Left lobe of liver (tissue), 2 donors: ENCODE results near the gene HSF2BP. TPM values are rescaled to one million over a fixed set of nuclear protein-coding genes. Genes with fewer than 3 reads are reported as not detected.
"Not testable (repeated sequence)": the region's sequence is repeated elsewhere in the genome, so short reads cannot be mapped to it uniquely, and the experiment has no call there.

Experiments
- ATAC-seq: fragments of 200-7000 bp; cut with Tn5 transposase; one replicate; pipeline ENCODE4 v1.9.1; 2020; ENCODE audit warnings: mild to moderate bottlenecking, moderate library complexity
- DNase-seq: peaks from one replicate; pipeline ENCODE4 v3.0.0-alpha.2; 2020; ENCODE audit warnings: low spot score
- total RNA-seq: library from RNA; stranded (reverse); gene quantifications from one replicate; pipeline ENCODE4 v1.2.1, GENCODE V29; 2021
- donor health status: DM: no; HTN: no; CAD: no; lungs with moderate emphysema.
- donor health status: DM: no; HTN: yes; CAD: no.

HSF2BP gene
- total RNA-seq: 0.20 TPM

DNA sequence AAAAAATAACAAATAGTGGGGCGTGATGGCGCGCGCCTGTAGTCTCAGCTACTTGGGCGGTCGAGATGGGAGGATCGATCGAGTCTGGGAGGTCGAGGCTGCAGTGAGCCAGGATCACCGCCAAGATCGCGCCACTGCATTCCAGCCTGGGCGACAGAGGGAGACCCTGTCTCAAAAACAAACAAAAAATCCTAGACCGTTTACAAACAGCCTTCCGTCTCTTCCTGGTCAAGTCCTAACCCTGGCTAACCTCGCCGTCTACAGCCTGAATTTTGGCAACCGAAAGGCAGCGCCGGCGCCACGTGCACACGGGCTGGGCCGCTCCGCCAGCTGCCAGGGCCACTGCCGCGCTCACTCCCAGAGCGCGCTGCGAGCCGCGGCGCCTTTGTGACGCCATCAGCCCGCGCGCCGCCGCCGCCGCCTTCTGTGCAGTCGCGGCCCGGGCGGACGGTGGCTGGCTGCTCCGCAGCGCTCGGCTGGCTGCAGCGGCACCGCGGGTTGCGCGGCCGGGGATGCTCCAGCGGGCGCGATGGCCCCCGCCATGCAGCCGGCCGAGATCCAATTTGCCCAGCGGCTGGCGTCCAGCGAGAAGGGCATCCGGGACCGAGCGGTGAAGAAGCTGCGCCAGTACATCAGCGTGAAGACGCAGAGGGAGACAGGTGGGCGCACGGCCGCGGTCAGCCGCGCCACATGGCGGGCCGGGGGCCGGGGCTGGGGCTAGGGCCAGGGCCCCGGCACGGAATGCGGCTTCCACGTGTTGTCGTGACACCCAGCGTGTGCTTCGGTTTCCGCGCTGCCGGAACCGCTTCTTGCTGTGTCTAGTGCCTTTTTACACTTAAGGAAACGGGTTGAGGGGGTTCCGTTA is at the start of gene HSF2BP, which contains the start of gene RRP1B:
TSS of gene HSF2BP (minus strand) at position 353 of the 865 bp plus-strand sequence. CDS start 1,392 bp downstream, outside the sequence.
TSS of gene RRP1B (plus strand) at position 425 of the 865 bp plus-strand sequence. CDS start at position 530, 105 bp downstream.
- ATAC-seq (peak; percentile 92), DNase-seq (peak; percentile 92)

DNA sequence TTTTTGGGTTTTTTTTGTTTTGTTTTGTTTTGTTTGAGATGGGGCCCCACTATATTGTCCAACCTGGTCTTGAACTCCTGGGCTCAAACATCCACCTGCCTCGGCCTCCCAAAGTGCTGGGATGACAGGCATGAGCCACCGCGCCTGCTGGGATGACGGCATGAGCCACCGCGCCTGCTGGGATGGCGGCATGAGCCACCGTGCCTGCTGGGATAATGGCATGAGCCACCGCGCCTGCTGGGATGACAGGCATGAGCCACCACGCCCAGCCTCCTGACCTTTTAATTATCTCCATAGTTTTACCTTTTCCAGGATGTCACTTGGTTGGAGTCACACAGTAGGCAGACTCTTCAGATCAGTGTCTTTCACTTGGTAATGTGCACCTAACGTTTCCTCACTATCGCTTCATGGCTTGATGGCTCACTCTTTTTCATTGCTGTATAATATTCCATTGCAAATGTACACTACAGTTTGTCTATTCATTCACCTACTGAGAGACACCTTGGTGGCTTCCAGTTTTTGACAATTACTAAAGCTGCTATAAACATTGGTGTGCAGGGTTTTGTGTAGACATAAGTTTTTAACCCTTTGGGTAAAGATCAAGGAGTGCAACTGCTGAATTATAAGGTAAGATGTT is 49.6 kb upstream of the HSF2BP start:
- DNase-seq: no peak

DNA sequence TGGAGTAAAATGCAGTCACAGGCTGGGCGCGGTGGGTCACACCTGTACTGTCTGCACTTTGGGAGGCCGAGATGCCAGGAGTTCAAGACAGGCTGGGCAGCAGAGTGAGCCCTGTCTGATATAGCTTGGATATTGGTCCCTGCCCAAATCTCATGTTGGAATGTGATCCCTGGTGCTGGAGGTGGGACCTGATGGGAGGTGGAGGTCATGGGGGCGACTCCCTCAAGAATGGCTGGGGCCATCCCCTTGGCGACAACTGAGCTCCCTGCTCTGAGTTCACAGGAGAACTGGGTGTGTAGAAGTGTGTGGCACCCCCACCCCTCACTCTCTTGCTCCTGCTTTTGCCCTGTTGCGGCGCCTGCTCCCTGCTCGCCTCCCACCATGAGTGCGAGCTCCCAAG is 48.2 kb upstream of the HSF2BP start:
- ATAC-seq (no peak), DNase-seq (no peak)

More for the DNA sequence above, 49.6 kb upstream of the HSF2BP start:
- no peak for ATAC-seq

- ATAC-seq (peak; percentile 32), DNase-seq (no peak)
Measured at GRCh38 chr21:43703035-43703880, 44.0 kb upstream of the HSF2BP start.

DNA sequence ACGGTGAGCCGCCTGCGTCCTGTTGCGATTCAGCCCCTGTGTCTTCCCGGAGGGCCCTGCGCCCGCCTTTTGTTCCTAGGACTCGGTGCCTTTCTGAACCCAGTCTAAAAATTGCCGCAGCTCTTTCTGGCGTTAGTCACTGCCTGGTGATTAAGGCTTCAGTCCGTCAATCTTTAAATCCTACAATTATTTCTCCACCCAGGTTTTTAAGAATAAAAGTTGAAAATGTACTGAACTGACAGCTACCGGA is 43.4 kb upstream of the HSF2BP start:
- ATAC-seq: no peak

GRCh38 chr21:43701936-43702784 is 42.9 kb upstream of the HSF2BP start:
- DNase-seq (no peak), ATAC-seq (no peak)

More for the DNA sequence above, 43.4 kb upstream of the HSF2BP start:
- DNase-seq: no peak

GRCh38 chr21:43699933-43700599 is 40.8 kb upstream of the HSF2BP start:
- no peak for DNase-seq
- ATAC-seq: no peak

- not testable (repeated sequence) for ATAC-seq, DNase-seq
Measured at GRCh38 chr21:43699492-43699777, 40.1 kb upstream of the HSF2BP start.

DNA sequence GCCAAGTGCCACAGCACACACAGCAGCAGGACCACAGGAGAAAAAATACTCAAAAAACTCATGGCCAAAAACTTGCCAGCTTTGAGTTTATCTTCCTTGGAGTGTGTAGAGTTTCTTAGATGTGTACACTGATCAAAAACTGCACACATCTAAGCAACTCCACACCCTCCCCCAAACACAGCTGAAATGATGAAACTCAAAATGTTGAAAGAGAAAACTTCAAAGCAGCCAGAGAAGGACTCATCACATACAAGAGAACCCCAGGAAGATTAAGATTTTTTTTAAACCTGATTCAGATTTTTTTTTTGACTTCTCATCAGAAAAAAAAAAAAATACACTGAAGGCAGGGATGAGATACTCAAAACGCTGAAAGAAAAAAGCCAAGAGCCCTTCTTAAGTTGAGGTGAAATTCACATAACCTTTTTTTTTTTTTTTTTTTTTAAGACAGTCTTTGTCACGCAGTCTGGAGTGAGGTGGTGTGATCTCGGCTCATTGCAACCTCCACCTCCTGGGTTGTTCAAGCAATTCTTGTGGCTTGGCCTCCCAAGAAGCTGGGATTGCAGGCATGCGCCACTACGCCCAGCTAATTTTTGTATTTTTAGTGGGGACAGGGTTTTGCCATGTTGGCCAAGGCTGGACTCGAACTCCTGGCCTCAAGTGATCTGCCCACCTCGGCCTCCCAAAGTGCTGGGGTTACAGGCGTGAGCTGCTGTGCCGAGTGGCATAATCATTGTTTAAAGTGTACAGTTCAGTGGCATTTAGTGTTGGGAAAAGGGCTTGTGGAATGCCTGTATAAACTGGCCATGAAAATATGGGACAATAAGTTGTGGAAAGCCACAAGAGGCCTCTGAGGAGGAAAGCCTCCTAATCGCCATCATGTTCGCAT is 38.7 kb upstream of the HSF2BP start:
- DNase-seq: no peak
- no peak for ATAC-seq

GRCh38 chr21:43696214-43696613 is 36.9 kb upstream of the HSF2BP start:
- DNase-seq (no peak), ATAC-seq (no peak)

DNA sequence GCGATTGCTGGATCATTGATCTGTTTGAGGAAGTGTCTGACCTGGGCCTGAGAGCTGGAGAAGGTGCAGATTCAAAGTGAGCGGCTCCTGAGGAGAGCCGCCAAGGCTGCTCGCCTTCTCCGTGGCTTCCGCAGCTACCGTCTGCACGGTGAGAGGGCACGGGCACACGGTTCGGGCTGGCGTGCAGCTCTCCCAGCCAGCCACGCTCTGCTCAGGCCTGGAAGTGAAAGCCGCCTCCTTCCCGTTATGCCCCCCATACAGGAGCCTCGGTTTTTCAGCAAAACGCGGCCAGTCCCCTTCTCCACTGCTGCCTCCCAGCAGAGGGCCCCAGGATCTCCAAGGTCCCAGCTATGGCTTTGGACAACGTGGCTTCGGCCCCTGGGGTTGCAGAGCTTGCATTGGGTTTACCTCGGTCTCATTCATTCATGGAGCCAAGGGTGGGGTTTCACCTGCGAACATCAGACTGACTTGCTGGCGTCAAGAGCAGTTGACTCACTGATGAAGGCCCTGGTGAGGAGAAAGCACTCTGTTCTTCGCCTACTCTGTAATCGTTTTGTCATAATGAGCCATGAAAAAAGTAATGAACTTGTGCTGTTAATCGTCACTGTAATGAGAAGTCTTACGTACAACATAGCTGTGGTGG is 35.3 kb upstream of the HSF2BP start:
- no peak for ATAC-seq

DNA sequence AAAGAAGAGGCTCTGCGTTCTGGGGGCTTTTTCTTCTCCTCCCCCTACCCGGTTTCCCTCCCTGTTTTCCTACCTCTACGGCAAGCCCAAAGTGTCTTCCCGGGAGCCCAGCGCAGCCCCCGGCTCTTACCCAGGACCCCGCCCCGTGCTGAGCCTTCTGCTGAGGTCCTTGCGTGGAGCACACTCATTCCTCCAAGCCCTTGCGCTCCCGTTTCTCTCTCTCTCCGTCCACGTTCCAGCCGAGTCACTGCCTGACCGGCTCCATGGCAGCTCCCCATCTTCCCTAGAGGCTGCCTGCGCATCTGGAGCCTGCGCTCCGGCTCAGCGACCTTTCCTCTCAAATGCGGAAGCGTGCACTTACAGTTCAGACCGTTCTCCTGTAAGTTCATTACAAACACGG is 34.7 kb upstream of the HSF2BP start:
- DNase-seq (no peak), ATAC-seq (no peak)

More for the DNA sequence above, 35.3 kb upstream of the HSF2BP start:
- no peak for DNase-seq

- DNase-seq (no peak), ATAC-seq (no peak)
Measured at GRCh38 chr21:43692949-43693348, 33.7 kb upstream of the HSF2BP start.

DNA sequence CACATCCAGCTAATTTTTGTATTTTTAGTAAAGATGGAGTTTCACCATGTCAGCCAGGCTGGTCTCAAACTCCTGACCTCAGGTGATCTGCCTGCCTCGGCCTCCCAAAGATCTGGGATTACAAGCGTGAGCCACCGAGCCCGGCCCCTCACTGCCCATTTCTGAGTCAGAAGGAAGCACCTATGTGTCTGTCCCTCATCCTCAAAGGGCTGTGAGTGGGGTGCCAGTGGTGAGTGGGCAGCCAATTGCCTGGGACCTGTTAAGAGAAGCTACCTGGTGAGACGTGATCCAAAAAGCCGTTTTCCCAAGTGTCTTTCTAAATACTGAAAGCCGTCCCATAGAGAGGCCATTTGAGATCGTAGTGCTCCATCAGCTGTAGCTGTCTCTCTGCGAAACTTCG is 32.5 kb upstream of the HSF2BP start:
- ATAC-seq: no peak
- DNase-seq: no peak

- ATAC-seq (no peak), DNase-seq (no peak)
Measured at GRCh38 chr21:43691086-43691795, 32.0 kb upstream of the HSF2BP start.

GRCh38 chr21:43690346-43690745 is 31.1 kb upstream of the HSF2BP start:
- no peak for ATAC-seq

DNA sequence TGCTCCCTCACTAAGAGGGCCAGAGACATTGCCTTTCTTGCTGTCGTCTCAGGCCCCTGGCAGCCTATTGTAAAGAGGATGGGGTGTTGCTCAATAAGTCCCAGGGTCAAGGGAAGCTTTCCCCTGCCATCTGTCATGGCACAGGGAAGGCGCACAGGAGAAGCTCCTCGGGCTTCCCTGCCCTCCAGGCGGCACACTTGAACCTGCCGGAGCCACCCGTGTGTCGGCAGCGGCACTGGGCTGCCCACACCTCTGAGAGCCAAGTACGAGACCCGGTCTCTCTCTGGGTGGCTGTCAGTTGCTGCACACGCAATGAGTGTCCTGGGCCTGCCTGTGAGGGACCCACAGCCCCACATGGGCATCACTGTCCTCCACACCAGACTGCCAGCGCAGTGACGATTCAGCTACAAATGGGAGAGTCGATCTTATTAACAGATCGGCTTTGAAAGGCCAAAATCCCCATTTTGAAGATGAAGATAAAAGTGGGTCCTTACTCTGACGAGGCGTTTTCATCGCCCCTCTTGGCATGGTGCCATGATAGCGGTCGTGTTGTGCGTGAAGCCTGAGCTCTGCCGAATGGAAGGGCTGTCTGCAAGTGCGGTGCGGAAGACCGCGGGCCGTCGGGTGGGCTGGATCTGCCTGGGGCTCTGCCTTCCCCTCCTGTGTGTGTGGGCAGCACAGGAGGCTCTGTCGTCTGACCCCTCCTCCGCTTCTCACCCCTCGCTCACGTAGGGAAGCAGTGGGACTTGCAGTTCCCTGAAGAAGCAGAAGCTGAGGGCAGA is 30.5 kb upstream of the HSF2BP start:
- DNase-seq: no peak
- ATAC-seq: no peak

More at GRCh38 chr21:43690346-43690745, 31.1 kb upstream of the HSF2BP start:
- no peak for DNase-seq
